GM21447 (cell line): Measurements from ENCODE around the gene UBE4A.

Experiments used
- ATAC-seq: cut with Tn5 transposase; IDR thresholded peaks from one replicate; pipeline ENCODE4 v1.9.1; 2021; ENCODE audit not compliant: unreplicated experiment

The UBE4A gene

DNA sequence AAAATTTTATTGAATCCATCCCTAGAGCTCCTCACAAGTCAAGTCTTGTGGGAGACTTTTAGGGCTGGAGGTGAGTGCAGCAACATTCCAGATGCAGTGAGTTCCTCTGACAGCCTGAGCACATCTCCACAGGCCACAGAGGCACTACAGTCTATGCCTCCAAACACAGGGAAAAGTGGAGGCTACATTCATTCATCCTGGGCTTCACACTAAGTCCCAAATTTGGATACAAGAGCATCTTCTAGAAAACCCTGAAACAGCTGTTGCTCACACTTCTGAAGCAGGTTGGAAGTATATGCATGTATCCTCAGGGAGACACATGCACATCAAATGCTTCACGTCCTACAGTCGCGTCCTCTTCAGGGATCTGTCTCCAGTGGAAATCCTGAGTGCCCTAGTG is 18.1 kb upstream of the UBE4A start:
- no peak for ATAC-seq

DNA sequence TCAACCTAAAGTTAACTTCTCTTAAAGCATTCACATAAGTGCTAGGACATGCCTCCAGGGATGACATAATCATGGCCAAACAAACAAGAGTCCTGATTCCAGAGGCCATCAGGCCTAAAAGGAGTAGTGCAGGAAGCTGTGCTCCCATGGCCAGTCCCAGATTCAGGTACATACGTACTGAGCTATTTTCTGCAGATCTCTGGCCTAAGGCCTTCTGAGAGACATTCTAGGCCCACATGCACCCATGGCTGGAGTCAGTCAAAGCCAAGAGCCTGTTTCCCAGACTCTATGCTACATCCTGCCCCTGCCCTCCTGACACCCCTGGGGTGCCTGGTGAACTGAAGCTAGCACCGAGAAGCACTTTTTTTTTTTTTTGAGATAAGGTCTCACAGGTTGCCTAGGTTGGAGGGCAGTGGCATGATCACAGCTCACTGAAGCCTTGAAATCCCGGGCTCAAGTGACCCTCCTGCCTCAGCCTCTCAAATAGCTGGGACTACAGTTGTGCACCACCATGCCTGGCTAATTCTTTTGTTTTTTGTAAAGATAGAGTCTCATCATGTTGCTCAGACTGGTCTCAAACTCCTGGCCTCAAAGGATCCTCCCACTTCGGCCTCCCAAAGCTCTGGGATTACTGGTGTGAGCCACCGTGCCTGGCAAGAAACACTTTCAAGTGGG is 17.4 kb upstream of the UBE4A start:
- ATAC-seq: no peak

DNA sequence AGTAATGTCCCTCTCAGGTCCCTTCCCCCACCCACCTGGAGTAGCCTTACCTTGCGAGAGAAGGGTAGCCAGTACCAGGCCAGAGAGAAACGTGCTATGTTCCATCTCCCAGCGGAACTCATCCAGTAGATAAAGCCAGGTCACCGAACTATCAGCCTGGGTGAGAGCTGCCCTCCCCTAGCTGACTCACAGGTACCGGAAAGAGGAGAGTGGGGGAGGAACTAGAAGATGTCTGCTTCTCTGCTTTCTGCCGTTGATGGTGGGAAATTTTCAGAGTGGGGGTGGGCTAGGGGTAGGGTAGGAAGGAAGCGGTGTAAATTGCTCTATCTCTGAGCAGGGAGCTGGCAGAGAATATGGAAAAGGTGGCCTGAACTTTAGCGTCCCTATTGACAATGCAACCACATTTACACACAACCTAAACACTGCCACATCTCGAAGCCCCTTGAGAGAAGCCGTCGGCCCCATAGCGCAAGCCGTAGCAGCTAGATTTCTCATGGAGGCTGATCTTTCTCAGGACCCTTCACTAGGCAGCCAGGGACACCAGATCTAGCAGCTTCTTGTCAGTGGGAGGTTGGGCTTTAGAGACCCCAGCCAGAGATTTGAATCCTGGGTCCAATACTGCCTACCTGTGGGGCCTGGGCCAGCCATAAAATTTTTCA is 16.8 kb upstream of the UBE4A start, which contains the start of gene CD3D:
Gene CD3D, minus strand, starts transcription at position 203 of the 659 bp plus-strand sequence. Its CDS starts 98 bp downstream, at position 105.
- no peak for ATAC-seq

DNA sequence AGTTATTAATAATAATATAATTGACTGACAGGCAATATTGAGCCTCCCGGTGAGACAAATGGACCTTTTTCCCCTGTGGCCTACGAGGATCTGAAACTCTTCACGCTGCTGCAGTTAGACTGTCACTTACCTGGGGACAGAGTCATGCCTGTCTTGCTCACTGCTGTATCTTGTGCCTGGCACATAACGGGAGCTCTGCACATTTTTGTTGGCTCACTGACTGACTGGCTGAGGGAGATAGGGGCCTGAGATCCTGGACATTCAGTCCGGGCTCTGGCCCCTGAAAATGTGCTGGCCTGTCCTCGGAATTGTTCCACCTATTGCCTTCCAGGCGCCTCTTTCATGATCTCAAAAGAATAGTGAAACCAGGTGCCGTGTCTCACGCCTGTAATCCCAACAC is 16.2 kb upstream of the UBE4A start:
- no peak for ATAC-seq

DNA sequence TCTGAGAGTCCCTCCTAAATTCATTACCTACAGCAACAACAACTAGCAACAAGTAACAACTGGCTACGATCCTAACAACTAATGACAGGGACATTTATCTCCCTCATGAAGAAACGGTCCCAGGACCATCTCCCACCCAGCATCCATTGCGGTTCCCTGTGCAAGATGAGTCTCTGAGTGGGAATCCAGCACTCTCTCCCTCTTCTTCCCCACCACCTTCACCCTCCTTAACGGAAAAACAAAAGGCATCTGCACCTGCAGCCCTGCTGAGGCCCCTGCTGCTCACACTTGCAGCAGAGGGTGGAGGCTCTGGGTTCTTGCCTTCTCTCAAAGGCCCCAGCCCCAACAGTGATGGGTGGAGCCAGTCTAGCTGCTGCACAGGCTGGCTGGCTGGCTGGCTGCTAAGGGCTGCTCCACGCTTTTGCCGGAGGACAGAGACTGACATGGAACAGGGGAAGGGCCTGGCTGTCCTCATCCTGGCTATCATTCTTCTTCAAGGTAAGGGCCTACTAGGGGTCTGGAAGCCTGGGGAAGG is 15.4 kb upstream of the UBE4A start, which contains the start of gene CD3G:
Gene CD3G, plus strand, starts transcription at position 364 of the 535 bp plus-strand sequence. Its CDS starts 80 bp downstream, at position 444.
- ATAC-seq: no peak

DNA sequence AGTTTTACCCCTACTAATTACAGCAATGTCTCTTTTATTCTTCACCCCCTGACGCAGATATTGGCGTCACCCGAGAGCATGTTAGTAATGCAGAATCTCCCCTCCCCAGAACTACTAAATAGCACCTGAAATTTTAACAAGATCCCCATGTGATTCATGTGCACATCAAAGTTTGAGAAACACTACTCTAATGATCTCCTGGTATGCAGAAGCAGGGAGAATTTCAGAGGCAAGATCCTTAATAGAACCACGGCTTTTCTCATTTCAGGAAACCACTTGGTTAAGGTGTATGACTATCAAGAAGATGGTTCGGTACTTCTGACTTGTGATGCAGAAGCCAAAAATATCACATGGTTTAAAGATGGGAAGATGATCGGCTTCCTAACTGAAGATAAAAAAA is 9.9 kb upstream of the UBE4A start:
- no peak for ATAC-seq

DNA sequence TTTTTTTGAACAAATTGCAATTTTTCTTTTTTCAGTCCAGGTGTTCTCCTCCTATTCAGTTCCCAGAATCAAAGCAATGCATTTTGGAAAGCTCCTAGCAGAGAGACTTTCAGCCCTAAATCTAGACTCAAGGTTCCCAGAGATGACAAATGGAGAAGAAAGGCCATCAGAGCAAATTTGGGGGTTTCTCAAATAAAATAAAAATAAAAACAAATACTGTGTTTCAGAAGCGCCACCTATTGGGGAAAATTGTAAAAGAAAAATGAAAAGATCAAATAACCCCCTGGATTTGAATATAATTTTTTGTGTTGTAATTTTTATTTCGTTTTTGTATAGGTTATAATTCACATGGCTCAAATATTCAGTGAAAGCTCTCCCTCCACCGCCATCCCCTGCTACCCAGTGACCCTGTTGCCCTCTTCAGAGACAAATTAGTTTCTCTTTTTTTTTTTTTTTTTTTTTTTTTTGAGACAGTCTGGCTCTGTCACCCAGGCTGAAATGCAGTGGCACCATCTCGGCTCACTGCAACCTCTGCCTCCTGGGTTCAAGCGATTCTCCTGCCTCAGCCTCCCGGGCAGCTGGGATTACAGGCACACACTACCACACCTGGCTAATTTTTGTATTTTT is 6.2 kb upstream of the UBE4A start:
- ATAC-seq: no peak

DNA sequence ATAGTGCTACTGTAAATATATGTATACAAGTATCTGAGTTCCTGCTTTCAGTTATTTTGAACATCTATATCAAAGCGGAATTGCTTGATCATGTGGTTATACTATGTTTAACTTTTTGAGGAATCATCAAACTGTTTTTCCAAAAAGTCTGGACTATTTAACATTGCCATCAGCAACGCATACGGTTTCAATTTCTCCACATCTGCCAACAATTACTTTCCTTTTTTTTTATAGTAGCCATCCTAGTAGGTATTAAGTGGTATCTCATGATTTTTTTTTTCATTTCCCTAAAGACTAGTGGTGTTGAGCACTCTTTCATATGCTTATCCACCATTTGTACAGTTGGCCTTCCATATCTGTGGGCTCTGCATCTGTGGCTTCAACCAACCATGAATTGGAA is 1.3 kb upstream of the UBE4A start:
- ATAC-seq: no peak

DNA sequence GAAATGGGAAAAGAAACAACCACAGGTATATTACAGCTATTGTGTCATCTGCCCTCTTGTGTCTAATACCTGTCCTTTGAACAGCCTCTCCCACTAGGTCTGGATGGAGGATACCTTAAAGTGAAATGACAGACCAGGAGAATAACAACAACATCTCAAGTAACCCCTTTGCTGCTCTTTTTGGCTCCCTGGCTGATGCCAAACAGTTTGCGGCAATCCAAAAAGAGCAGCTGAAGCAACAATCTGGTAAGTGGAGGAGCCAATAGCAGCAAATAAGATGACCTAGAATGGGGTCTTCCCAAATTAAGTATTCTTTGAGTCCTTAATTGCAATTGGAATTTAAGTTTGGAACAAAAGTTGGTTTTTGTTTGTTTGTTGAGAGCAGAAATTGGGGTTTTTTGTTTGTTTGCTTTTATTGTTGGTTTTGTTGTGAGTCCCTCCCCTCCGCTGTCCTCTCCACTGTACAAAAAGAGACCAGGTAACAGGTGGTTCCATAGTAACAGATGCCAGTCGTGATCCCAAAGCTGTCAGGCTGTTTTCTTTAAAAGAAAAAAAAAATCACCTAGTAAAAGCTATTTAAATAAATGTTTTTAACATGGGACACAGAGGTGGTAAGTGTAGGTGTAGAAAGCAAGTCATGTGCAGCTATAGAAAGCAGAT is 5.7 kb downstream of the UBE4A start:
- no peak for ATAC-seq

DNA sequence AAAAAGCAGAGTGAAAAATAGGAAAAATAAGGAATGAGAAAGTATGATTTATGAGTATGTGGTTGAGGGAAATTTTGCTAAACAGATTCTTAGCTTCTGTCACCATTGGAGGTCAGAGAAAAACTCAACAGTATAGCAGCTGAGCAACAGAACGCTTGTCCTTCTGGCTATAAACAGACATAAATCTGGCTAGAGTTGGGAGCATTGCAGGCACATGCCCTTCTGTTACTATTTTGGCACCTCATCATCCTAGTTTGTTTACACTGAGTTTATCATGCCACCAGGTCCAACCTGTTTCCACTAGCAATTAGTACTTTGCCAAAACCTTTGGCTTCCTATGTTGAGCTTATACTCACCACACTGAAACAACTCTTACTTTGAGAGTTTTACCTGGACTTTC is 6.9 kb downstream of the UBE4A start:
- ATAC-seq: no peak

DNA sequence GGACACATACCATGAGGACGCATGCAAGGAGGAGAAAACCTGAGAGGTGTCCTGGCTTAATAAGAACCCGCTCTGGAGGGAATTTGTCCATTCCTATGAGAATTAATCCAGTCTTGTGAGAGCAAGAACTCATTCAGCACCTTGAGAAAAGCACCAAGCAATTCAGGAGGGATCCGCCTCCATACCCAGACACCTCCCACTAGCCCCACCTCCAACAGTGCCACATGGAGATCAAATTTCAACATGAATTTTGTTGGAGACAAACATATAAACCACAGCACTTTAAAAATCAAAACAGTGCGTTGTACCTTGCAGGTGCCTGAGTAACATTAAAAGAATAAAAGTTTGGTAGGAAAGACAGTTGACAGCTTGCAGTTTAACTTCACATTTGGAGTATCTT is 11.4 kb downstream of the UBE4A start:
- no peak for ATAC-seq

DNA sequence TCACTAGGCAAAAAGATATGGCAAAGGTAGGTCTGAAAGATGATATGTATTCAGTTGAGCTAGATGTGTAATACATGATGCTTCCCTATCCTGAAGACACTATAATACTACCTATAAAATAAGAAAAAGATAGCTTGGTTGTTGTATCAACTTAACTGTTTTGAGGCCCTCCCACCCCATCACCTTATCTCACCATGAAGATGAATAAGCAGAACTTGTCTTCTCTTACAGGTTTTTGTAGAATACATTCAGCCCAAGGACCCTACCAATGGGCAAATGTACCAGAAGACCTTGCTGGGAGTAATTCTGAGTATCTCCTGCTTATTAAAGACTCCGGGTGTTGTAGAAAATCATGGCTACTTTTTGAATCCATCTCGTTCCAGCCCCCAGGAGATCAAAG is 13.9 kb downstream of the UBE4A start:
- no peak for ATAC-seq

DNA sequence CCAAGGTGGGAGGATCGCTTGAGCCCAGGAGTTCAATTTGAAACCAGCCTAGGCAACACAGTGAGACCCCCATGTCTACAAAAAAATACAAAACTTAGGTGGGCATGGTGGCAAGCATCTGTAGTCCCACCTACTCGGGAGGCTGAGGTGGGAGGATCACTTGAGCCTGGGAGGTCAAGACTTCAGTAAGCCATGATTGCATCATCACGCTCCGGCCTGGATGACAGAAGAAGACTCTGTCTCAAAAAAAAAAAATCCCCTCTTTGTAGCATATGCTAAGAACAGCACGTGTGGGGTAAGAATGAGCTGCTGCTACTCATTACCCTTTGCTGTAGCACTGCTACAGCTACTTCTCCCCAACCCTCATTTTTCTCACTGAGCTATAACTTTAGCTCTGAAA is 14.5 kb downstream of the UBE4A start:
- ATAC-seq: no peak

DNA sequence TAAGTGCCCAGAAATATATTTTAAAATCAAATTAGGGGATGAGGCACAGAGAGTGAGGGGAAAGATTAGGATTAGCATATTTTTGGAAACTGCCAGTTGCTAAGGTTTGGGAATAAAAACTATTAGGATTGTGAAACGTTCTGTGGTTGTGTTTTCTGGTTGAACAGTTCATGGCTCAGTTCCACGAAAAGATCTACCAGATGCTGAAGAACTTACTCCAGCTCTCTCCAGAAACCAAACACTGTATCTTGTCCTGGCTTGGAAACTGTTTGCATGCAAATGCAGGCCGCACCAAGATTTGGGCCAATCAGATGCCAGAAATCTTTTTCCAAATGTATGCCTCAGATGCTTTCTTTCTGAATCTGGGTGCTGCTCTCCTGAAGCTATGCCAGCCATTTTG is 15.3 kb downstream of the UBE4A start:
- no peak for ATAC-seq

DNA sequence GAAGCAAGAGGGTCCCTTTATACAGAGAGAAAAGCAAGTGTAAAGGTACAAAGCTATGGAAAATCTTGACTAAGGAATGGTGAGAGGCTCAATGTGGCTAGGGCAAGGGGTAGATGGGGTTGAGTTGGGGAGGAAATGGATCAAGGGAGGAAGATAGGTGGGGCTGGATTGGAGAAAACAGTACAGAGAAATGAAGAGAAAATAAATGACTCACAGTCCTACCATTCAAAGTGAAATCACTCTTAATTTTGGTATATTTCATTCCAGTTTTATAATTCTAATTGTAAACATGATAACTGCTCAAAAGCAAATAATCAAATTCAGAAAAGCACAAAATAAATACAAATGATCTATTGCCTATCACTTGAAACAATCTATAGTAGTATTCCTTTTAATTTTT is 16.6 kb downstream of the UBE4A start:
- ATAC-seq: no peak

DNA sequence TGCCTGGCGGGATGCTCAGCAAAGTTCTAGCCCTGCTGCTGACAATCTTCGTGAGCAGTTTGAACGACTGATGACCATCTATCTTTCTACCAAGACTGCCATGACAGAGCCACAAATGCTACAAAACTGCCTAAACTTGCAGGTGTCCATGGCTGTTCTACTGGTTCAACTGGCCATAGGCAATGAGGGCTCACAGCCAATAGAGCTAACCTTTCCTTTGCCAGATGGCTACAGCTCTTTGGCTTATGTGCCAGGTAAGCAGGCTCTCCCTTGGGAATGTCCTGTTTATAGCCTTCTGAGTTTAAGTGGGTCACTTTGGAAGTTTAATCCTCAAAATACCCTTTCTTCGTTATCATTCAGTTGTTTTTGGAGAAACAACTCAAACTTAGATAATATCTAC is 20.1 kb downstream of the UBE4A start:
- ATAC-seq: no peak

DNA sequence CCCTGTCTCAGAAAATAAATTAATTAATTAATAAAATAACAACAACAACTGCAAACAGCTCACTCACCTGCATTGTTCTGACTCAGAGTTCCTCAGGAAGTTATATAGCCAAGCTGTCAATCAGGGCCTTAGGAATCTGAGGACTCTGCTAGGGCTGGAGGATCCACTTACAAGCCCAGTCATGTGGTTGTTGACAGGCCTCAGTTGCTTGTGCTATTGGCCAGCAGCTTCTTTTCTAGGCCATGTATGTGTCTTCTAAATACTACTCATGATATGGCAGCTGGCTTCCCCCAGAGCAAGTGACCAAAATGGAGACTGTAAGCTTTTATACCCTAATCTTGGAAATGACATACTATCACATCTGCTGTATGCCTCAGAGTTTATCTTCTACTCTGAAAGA is 21.2 kb downstream of the UBE4A start:
- no peak for ATAC-seq

DNA sequence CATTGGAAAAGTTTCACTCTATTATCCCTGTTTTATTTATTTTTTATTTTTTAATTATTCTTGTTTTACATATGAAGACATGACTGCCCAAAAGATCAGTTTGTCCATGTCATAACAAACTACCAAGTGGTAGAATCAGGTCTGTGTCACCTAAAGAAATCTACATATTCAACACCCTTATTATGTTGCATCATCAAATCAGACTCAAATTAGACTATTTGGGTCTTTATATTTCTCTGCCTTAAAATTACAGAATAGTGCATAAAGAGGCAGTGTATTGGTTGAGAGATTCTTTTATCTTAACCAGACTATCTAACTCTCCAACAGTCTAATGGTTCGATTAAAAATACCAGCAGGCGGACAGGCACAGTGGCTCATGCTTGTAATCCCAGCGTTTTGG is 23.6 kb downstream of the UBE4A start:
- no peak for ATAC-seq

DNA sequence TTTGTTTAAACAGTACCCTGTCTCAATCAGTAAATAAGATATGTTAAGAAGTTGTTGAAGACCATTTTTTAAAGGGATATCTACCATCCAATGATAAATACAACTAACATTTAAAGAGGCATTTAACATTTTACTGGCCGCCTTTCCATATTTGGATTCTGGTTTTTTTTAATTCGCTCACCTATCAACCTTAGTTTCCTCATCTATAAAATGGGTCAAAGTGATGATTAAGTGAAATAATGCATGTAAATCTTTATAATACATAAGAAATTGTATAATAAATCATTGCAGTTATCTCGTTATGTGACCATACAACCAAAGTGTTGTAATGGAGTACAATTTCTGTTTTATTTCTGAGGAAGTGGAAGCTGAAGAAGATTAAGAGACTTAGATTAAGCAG is 24.3 kb downstream of the UBE4A start:
- ATAC-seq: no peak

DNA sequence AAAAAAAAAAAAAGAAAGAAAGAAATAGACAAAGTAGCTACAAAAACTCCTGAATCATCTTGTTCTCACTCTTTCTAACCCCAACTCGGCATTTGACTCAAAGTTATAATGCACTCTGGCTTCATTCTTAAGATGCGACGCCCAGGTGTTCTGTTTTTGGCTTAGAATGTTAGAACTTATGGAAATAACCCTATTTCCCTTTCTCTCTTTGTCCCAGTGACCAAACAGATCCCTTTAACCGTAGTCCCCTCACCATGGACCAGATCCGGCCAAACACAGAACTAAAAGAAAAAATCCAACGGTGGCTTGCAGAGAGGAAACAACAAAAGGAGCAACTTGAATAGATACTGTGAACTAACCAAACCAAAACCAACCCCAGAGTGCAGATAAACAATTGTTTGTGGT is 36.7 kb downstream of the UBE4A start:
- ATAC-seq: no peak

DNA sequence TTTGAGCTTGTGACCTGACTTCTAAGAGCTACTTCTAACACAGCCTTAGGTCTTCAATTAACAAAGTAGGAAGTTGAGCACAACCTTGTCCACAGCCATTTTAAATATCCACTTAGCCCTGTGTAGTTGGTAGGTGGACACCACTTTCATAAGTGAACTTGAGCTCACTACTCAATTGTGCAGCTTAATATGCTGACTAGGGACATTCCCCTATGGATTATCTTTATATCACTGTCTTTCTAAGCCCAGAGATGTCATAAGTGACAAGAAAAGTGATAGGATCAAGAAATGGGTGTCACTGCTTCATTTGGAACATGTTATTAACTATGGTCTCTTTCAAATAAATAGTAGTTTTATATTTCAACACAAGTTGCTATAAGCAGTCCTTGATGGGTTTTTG is 38.0 kb downstream of the UBE4A start:
- no peak for ATAC-seq
